Ishikawa (cell line): Measurements from ENCODE around the gene UBE2D3.

Source experiments
- CEBPB ChIP-seq: IDR thresholded peaks from 2 replicates; pipeline ENCODE4 v1.6.1; 2012
- CREB1 ChIP-seq: IDR thresholded peaks from 2 replicates; pipeline ENCODE4 v1.6.1; 2012; ENCODE audit warnings: low read depth
- EGR1 ChIP-seq: IDR thresholded peaks from 2 replicates; pipeline ENCODE4 v1.6.1; 2012
- EP300 ChIP-seq: IDR thresholded peaks from 2 replicates; pipeline ENCODE4 v1.6.1; 2012; ENCODE audit warnings: borderline replicate concordance
- FOXM1 ChIP-seq: IDR thresholded peaks from 2 replicates; pipeline ENCODE4 v1.6.1; 2012; ENCODE audit warnings: low read depth, borderline replicate concordance
- NFIC ChIP-seq: IDR thresholded peaks from 2 replicates; pipeline ENCODE4 v1.6.1; 2012
- RAD21 ChIP-seq: IDR thresholded peaks from 2 replicates; pipeline ENCODE4 v1.6.1; 2012; ENCODE audit warnings: low read depth
- TAF1 ChIP-seq: IDR thresholded peaks from 2 replicates; pipeline ENCODE4 v1.6.1; 2012; ENCODE audit warnings: low read depth, mild to moderate bottlenecking
- TCF12 ChIP-seq: IDR thresholded peaks from 2 replicates; pipeline ENCODE4 v1.6.1; 2012; ENCODE audit warnings: low read depth
- TEAD4 ChIP-seq: IDR thresholded peaks from 2 replicates; pipeline ENCODE4 v1.6.1; 2012
- YY1 ChIP-seq: IDR thresholded peaks from 2 replicates; pipeline ENCODE4 v1.6.1; 2012; ENCODE audit warnings: low read depth
- ZBTB7A ChIP-seq: IDR thresholded peaks from 2 replicates; pipeline ENCODE4 v1.6.1; 2012; ENCODE audit warnings: low read depth
- TF ChIP-seq, protein P1 (sequence below): IDR thresholded peaks from 2 replicates; pipeline ENCODE4 v1.6.1; 2012
- TF ChIP-seq, protein P2 (sequence below): IDR thresholded peaks from 2 replicates; pipeline ENCODE4 v1.6.1; 2012; ENCODE audit warnings: low read depth, mild to moderate bottlenecking
- TF ChIP-seq, protein P3 (sequence below): IDR thresholded peaks from 2 replicates; pipeline ENCODE4 v1.6.1; 2012

The UBE2D3 gene

DNA sequence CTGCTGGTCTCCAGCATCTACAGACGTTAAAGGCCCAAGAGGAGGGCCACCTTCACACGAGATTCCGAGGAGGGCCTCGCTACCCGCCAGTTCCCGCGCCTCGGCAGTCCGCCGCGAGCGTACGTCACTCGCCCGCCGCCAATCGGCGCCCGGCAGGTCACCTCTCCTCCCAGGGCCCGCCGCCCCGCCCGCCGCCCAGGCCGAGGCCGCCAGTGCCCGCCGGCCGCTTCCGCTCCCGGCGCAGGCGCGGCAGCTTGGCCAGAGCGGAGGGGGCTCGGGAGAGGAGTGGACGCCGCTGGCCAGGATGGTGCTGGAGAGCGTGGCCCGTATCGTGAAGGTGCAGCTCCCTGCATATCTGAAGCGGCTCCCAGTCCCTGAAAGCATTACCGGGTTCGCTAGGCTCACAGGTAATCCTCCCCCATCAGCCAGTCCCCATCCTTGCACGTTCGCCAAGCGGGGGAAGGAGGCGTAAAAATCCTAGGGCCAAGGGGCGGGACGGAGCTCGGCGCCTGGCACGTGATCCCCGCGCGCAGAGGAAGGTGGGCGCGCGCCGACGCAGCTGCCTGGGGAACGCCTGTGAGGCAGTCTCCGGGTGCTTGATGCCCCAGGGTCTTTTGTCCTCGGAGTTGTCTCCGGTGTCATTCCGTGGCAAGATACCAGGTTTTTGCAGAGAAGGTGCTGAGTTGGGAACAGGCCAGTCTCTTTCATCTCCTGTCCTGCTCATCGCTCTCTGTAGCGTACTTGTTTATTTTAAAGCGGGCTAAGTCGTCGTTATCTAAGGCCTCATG lies 41.6 kb upstream of the UBE2D3 start, which contains the start of gene CISD2:
Gene CISD2 (plus strand): TSS at position 212 of the 788 bp plus-strand sequence. CDS start 93 bp downstream, at position 305.
- TF ChIP-seq NFIC (peak; percentile 43), RAD21 (no peak), TEAD4 (no peak), YY1 (0 out of 2 replicates have a peak, but pooled peaks have one; percentile 61), TCF12 (no peak), ZBTB7A (peak; percentile 47; the same call in 1 of the 2 replicates), CEBPB (no peak), EP300 (peak; percentile 15; the same call in 1 of the 2 replicates), CREB1 (peak; percentile 51; the same call in 1 of the 2 replicates), FOXM1 (no peak), TAF1 (peak; percentile 70), EGR1 (peak; percentile 40; the same call in 1 of the 2 replicates)
- TF ChIP-seq, protein P1, sequence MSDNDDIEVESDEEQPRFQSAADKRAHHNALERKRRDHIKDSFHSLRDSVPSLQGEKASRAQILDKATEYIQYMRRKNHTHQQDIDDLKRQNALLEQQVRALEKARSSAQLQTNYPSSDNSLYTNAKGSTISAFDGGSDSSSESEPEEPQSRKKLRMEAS, result peak; percentile 92
- TF ChIP-seq, protein P2, sequence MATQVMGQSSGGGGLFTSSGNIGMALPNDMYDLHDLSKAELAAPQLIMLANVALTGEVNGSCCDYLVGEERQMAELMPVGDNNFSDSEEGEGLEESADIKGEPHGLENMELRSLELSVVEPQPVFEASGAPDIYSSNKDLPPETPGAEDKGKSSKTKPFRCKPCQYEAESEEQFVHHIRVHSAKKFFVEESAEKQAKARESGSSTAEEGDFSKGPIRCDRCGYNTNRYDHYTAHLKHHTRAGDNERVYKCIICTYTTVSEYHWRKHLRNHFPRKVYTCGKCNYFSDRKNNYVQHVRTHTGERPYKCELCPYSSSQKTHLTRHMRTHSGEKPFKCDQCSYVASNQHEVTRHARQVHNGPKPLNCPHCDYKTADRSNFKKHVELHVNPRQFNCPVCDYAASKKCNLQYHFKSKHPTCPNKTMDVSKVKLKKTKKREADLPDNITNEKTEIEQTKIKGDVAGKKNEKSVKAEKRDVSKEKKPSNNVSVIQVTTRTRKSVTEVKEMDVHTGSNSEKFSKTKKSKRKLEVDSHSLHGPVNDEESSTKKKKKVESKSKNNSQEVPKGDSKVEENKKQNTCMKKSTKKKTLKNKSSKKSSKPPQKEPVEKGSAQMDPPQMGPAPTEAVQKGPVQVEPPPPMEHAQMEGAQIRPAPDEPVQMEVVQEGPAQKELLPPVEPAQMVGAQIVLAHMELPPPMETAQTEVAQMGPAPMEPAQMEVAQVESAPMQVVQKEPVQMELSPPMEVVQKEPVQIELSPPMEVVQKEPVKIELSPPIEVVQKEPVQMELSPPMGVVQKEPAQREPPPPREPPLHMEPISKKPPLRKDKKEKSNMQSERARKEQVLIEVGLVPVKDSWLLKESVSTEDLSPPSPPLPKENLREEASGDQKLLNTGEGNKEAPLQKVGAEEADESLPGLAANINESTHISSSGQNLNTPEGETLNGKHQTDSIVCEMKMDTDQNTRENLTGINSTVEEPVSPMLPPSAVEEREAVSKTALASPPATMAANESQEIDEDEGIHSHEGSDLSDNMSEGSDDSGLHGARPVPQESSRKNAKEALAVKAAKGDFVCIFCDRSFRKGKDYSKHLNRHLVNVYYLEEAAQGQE, result no peak
- TF ChIP-seq, protein P3, sequence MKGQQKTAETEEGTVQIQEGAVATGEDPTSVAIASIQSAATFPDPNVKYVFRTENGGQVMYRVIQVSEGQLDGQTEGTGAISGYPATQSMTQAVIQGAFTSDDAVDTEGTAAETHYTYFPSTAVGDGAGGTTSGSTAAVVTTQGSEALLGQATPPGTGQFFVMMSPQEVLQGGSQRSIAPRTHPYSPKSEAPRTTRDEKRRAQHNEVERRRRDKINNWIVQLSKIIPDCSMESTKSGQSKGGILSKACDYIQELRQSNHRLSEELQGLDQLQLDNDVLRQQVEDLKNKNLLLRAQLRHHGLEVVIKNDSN, result peak; percentile 97

DNA sequence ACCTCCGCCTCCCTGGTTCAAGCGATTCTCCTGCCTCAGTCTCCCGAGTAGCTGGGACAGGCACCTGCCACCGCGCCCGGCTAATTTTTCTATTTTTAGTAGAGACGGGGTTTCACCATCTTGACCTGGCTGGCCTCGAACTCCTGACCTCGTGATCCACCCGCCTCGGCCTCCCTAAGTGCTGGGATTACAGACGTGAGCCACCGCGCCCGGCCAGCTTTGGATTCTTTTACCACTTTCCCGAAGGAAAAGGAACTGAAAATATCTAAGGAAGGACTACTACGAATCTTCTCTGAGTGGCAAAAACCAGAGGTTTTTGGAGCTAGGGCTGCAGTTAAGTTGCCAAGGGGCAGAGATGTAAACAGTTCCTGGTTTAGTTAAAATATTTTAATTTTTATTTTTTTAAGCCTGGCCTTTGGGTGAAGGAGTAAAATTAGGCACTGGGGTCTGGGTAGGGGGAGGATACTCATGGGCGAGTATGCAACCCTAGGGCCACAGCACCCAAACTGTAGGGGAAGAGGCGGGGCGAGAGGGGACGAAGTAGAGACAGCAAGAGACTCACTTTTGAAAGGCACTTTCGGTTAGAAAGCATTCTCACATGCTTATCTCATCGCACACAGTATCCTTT lies 40.9 kb upstream of the UBE2D3 start:
- TF ChIP-seq EP300 (no peak), FOXM1 (no peak), EGR1 (no peak), NFIC (no peak), CREB1 (no peak), RAD21 (no peak), YY1 (no peak), TCF12 (no peak), ZBTB7A (no peak), TEAD4 (no peak), CEBPB (no peak), TAF1 (no peak)
- TF ChIP-seq, protein P1, result no peak
- TF ChIP-seq, protein P3, result no peak
- TF ChIP-seq, protein P2, result no peak

DNA sequence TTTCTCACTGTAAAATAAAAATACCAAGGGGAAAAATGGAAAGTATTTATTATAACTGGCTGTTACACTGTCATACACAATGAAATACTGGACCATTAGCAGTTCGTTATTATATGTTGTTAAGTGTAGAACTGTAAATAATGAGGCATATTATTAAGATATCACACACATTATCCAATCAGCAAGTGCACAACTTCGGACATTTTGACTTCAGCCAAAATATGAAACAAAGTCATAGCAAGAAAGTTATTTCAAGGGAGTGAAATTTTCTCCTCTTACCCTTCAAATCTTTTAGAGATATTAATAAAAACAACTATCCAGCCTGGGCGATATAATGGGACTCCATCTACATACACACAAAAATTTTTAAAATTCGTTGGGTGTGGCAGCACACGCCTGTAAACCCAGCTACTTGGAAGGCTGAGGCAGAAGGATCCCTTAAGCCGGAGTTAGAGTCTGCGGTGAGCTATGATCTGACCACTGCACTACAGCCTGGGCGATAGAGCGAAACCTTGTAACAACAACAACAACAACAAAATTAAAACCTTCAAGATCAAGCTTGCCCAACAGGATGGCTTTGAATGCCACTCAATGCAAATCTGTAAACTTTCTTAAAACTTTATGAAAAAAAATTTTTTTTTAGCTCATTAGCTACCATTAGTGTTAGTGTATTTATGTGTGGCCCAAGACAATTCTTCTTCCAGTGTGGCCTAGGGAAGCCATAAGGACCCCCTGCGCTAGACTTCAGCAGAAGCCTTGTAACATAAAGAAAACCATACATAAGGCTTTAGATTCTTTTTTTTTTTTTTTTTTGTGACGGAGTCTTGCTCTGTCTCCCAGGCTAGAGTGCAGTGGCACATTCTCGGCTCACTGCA lies 40.2 kb upstream of the UBE2D3 start:
- no peak for TF ChIP-seq CREB1
- TF ChIP-seq RAD21, result no peak
- no peak for TF ChIP-seq TEAD4
- no peak for TF ChIP-seq TAF1
- TF ChIP-seq, protein P1, result no peak
- TF ChIP-seq NFIC, result no peak
- TF ChIP-seq, protein P3, result no peak
- TF ChIP-seq, protein P2, result no peak
